ENCODE measurements around the gene PCBP4. TPM values are rescaled to one million over a fixed set of nuclear protein-coding genes. Genes with fewer than 3 reads are reported as not detected.

PCBP4 gene
- total and polyA plus RNA-seq, 10 donors = 12.8 to 41.7 (median 20.9) TPM

DNA sequence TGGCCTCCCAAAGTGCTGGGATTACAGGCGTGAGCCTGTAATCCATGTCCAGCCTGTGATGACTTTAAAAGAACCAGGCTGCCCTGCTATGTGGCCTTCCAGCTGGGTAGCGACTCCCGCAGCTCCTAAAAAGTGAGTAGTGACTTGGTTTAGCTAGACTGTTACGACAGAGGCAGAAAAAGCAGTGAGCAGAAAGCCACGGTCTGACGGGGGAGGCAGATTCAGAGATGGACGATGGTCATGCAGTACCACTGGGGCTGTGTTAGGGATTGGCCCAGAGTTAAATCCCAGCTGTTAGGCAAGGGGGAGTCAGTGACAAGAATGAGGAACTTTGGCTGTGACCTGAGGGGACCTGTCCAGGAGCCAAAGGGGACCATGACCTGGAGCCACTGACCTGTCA, 31.5 kb upstream of the PCBP4 start:
- Histone ChIP-seq H3K9me3 (no peaks in the 10 kb centered on the region), H3K4me3 (no peak overlapping the region), H3K4me1 (peaks cover 11 to 35% (median 29%) of the 10 kb centered on the region in 6 donors), H3K27me3 (replicated peaks in 1 of 7) (no peaks in the 10 kb centered on the region), H3K36me3 (peaks cover 4 to 13% (median 12%) of the 10 kb centered on the region in 6 donors), H3K27ac (no peak overlapping the region)
- TF ChIP-seq, protein P1, sequence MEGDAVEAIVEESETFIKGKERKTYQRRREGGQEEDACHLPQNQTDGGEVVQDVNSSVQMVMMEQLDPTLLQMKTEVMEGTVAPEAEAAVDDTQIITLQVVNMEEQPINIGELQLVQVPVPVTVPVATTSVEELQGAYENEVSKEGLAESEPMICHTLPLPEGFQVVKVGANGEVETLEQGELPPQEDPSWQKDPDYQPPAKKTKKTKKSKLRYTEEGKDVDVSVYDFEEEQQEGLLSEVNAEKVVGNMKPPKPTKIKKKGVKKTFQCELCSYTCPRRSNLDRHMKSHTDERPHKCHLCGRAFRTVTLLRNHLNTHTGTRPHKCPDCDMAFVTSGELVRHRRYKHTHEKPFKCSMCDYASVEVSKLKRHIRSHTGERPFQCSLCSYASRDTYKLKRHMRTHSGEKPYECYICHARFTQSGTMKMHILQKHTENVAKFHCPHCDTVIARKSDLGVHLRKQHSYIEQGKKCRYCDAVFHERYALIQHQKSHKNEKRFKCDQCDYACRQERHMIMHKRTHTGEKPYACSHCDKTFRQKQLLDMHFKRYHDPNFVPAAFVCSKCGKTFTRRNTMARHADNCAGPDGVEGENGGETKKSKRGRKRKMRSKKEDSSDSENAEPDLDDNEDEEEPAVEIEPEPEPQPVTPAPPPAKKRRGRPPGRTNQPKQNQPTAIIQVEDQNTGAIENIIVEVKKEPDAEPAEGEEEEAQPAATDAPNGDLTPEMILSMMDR (IDR thresholded peaks at IDR 0.05 in 8 of 11, conservative IDR thresholded peaks at IDR 0.05 in 3 of 11) = no peak
- TF ChIP-seq POLR2AphosphoS5 (IDR thresholded peaks at IDR 0.05) = no peak
- TF ChIP-seq POLR2A (IDR thresholded peaks at IDR 0.05) = no peak
- no peak for DNase-seq
- intact Hi-C loops (cut with DNase I; ENCODE audit: low total_unique reads) = loop anchor here (10.0 kb wide), 1 partner anchor 54 kb away; the partner anchor contains the start of genes PARP3 and RRP9
- 74 to 80% (median 77%) methylated on average over 7 of the region's 7 CpGs for WGBS, 5 donors

- TF ChIP-seq POLR2A (IDR thresholded peaks at IDR 0.05) (no peak), POLR2AphosphoS5 (IDR thresholded peaks at IDR 0.05) (no peak)
- TF ChIP-seq, protein P1 (IDR thresholded peaks at IDR 0.05 in 8 of 11, conservative IDR thresholded peaks at IDR 0.05 in 3 of 11) = no peak
- Histone ChIP-seq H3K27ac (no peak overlapping the region), H3K9me3 (no peaks in the 10 kb centered on the region), H3K36me3 (peaks cover 4 to 20% (median 18%) of the 10 kb centered on the region in 6 donors), H3K27me3 (replicated peaks in 1 of 7) (no peaks in the 10 kb centered on the region), H3K4me3 (no peak overlapping the region), H3K4me1 (peaks cover 16 to 42% (median 32%) of the 10 kb centered on the region in 6 donors)
- intact Hi-C loops (cut with DNase I; ENCODE audit: low total_unique reads) = loop anchor here (10.0 kb wide), 1 partner anchor 53 kb away; the partner anchor contains the start of genes PARP3 and RRP9
- WGBS, 5 donors = 80 to 86% (median 84%) methylated on average over 7 of the region's 7 CpGs
- DNase-seq = no peak
Observed at GRCh38 chr3:51997935-51998596, 30.8 kb upstream of the PCBP4 start.

- H3K27ac ChIP-seq = no peak overlapping the region
- H3K4me1 ChIP-seq = peaks cover 16 to 51% (median 40%) of the 10 kb centered on the region in 6 donors
- H3K27me3 ChIP-seq (replicated peaks in 1 of 7) = no peaks in the 10 kb centered on the region
- DNase-seq = no peak
- no peak overlapping the region for H3K4me3 ChIP-seq
- no peaks in the 10 kb centered on the region for H3K9me3 ChIP-seq
- intact Hi-C loops (cut with DNase I; ENCODE audit: low total_unique reads) = loop anchor here (10.0 kb wide), 1 partner anchor 52 kb away; the partner anchor contains the start of genes PARP3 and RRP9
- TF ChIP-seq POLR2A (IDR thresholded peaks at IDR 0.05) = no peak
- no peak for TF ChIP-seq POLR2AphosphoS5 (IDR thresholded peaks at IDR 0.05)
- TF ChIP-seq, protein P1 (IDR thresholded peaks at IDR 0.05 in 8 of 11, conservative IDR thresholded peaks at IDR 0.05 in 3 of 11) = no peak
- WGBS, 5 donors = 42 to 65% (median 54%) methylated on average over 2 of the region's 2 CpGs
- peaks cover 4 to 29% (median 27%) of the 10 kb centered on the region in 6 donors for H3K36me3 ChIP-seq
Observed at GRCh38 chr3:51997172-51997571, 29.9 kb upstream of the PCBP4 start.
